Measurements from ENCODE around the gene PPM1J.
"Not testable (repeated sequence)": the region's sequence is repeated elsewhere in the genome, so short reads cannot be mapped to it uniquely, and the experiment has no call there.

The PPM1J gene

DNA sequence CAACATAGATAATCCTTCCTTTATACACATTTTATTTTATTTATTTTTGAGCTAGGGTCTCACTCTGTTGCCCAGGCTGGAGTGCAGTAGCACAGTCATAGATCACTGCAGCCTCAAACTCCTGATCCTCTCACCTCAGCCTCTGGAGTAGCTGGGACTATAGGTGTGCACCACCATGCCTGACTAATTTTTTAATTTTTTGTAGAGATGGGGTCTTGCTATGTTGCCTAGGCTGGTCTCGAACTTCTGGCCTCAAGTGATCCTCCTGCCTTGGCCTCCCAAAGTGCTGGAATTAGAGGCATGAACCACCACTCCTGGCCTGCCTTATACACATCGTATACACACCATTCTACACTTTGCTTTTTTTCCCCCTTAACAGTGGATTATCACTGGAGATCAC lies 6.2 kb upstream of the PPM1J start:
- DNase-seq (ENCODE audit: low read depth): not testable (repeated sequence)

DNA sequence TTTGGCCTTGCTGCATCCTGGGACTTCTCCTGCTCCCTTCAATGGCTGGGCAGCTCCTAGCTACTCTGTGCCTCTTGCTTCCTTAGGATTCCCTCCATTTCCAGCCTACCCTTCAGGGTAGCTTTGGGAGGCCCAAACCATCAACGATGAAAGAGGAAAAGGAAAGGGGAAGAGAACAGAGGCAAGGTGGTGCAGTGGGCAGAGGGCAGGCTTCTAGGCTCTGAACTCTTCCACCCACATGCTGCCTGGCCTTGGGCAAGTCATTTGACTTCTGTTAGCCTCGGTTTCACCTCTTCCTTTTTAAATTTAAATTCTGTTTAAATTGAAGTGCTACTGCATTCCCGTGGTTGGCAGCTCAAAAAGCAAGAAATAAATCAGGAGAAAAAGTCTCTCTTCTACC lies 5.7 kb upstream of the PPM1J start:
- no peak for DNase-seq (ENCODE audit: low read depth)

DNA sequence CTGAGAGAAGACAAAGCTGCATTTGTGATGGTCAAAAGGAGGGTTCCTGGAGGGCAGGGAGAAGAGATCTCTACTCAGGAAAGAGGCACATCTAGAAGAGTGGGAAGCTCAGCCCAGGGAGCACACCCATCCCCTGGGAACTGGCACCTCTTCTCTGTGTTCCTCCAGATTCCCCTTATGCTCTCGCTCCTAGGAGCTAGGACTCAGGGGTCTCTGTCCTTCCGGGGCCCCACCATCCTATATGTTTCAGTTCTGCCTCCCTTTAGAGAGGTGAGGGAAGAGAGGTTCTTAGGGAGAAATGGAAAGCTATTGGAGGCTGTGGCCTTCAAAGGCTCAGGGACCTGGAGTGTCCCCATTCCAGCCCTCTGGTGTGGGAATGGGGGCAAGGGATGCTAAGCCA lies 4.6 kb upstream of the PPM1J start:
- DNase-seq (ENCODE audit: low read depth): no peak

DNA sequence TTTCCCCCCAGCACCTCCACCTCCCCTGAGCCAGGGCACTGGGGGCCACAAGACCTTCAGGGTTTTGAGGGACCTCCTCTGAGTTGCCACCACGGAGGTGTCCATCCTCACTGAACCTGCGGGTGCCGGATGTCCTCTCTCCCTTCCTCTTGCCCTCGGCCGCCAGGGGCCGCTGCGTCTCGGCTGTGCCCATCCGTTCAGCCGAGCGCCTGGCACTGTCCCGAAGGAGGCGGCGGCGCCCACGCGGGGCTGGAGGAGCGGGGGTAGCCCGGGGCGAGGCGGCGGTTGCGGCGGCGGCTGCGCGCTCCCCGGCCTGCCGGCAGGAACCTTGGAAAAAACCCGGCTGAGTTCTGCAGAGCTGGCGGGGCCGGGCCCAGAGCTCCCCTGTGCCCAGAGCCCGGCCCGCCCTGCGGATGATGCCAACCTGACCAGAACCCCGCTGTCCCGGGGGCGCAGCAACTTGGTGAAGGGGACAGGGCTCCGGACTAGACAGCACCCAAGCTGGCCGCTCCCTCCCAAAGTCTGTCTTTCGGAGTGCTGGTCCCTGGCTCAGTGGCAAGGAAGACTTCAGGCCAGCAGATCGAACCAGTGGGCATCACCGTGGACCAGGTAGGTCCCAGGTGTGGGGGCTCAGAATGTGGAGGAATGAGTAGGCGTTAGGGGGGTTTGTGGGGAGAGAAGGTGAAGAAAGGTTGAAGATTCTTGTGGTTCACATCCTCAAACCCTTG lies 3.7 kb upstream of the PPM1J start:
- peak; percentile 72 for DNase-seq (ENCODE audit: low read depth)

DNA sequence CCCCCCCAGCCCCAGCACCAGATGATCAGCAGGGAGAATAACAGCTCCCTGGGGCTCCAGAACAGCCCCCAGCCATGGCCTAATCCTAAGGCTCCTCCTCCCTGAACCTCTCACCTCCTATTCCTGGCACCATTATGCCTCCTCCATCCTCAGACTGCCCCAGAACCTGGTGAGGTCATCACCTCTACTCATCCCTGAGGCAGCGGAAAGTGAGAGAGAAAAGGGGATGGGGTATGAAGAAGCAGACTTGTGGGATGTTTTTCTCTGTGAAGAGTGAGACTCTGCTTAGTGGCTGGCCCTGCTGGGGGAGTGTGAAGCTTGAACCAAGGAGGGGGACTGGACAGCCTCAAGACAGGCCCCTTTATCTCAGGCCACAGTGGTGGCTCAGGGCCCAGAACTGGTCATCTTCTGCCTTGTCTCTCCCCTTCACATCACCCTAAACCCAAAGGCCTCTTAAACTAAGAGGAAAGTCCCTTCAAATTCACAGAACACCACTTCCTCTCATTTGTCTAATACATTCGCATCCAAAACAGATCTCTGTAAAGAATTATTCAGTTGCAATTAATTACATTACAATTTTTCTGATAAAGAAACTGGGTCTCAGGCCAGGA lies 2.2 kb upstream of the PPM1J start:
- DNase-seq (ENCODE audit: low read depth): no peak

DNA sequence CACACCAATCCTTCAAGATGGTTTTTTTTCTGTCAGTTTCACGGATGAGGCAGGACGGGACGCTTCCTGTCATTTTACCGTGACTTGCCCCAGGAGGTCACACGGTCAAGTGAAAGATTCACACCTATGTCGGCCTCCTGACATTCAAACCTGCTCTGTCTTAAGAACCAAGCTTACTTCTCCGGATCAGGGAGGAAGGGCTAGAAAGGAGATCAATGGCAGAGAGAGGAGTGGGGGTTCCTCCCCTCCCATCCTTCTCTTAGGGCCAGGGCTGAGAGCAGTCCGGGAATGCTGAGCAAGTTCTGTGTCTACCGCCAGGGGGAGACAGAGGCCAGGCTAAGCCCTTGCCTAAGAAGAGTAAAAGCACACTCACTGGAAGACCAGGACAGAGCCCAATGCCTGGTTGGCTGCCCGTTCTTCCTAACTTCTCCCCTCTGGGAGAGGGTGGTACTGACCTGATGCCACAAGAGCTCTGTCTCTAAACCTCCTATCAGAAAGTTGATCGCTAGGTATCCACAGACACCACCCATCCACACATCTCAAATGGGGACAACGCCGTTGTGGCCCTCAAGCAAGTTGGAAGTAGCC lies 1.1 kb upstream of the PPM1J start:
- peak; percentile 70 for DNase-seq (ENCODE audit: low read depth)

DNA sequence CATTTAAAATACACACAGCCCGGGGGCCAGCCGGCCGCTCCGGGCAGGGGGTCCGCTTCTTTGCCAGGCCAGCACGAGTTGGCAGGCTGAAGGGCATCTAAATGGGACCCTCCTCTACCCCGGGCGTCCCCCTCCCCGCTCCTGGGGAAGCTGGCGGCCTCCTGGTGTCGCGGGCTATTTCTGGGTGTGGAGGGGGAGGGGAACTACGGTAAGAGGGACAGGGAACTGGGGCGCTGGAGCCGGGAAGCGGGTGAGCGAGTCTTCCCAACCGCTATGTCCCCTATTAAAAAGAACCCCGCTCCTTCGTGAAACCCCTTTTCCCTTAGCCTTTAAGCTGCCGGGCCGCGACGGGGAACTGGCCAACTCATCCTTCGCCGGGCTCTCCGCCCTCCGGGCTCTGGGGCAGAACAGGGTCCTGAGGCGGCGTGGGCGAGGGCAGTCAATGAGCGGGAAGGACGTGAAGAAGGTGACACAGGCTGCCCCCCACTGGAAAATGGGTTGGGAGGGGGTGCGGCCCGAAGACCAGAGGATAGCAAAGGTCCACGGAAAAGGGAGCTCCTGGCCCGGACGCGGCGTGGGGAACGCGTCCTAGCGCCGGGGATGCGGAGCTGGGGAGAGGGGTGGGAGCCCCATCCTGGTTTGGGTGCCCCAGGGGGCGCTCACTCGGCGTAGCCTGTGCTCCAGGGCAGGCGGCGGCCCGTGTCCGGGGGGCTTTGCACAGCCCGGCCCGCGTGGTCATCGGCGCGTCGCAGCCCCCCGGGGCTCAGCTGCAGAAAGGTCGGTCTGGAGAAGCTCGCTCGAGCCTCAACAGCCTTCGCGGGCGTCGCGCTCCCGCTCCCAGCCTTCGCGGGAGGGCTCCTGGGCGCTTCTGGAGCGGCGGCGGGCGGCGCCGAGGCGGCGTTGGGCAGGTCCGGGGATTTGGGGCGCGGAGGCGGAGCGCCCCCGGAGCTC lies 544 bp downstream of the PPM1J start:
- no peak for DNase-seq (ENCODE audit: low read depth)

DNA sequence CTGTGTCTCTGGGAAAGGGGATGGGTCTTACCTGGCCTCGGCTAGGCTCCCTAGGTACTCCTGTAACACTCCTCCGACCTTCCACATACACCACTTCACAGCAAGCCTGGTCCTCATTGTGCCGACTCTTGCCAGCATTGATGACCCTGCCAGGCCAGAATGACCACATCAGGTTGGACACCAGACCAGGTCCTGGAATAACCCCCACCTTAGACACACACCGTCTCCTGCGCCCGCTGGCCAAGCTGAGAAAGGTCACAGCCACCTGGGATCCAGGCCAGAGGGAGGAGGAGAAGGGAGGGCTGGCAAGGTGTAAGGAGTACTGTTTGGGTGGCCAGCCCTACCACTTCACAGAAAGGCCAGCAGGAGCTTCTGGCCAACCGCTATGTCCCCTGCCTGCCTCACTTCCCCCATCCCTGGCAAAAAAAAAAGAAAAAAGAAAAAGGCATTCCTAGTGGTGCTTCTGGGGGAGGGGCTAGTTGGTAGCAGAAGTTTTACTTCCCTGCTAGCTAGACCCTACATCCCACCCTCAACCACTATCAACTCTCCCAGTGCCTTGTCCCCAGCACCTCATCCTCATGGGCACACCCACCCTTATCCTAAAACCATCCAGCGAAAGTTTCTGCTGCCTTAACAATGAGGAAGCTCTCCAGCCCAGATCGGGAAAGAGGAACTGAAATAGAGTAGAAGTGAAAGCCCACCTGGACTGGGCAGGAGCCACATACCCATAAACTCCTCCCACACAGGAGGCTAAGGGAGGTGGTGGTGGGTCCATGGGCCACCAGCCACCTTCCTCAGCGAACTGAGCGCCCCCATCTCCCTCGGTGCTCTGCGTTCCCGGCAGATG lies 1.4 kb downstream of the PPM1J start:
- DNase-seq (ENCODE audit: low read depth): no peak

DNA sequence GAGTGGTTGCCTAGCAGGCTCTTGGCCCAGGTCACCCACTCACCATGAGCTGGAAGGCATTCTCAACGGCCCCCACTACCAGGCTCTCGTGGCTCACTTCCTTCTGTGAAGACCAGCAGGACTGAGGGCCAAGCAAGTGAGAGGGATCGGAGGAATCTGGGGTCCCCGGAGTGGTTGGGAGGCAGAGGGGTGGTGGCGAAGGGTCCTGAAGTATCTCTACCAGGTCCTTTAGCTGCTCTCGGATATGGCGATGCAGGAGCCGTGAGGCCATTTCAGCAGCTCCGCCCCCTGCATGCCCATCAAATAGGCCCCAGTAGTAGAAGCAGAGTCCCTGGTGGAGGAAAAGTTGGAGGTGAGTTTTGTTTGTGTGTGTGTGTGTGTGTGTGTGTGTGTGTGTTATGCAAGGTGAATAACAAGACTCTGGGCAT lies 2.4 kb downstream of the PPM1J start:
- DNase-seq (ENCODE audit: low read depth): no peak

DNA sequence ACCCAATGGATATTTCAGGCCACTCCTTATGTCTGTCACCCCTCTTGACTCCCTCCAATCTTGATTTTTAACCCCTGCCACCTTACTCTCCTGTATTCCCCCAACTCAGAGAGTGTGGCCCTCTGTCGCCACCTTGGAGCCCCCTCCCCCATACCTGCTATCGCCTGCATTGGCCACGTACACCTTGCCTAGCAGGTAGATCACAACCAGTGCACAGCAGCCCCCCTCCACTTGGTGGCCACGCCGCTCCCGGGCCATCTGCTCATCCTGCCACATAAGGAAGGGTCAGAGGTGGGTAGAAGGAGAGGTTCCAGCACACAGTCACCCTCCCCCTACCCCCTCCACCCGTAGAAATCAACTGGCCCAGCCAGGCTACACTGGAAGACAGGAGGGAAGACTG lies 2.9 kb downstream of the PPM1J start:
- DNase-seq (ENCODE audit: low read depth): no peak

DNA sequence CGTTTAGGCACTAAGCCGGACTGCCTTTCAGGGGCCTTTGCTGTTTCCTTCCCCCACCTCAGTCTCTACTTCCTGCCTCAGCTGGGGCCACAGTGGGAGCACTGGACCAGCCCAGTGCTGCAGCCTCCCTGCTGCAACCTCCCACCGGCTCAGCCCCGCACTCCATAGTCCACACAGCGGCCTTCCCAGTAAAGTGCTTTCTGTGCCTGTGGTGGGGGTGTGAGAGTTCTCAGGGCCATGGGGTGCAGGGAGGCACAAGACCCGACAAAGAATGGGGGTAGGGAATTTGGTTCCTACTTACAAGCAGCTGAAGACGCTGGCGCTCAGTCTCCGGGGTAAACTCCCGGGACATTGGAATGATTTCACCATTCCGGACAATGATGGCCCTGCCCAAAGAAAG lies 3.5 kb downstream of the PPM1J start:
- DNase-seq (ENCODE audit: low read depth): no peak

DNA sequence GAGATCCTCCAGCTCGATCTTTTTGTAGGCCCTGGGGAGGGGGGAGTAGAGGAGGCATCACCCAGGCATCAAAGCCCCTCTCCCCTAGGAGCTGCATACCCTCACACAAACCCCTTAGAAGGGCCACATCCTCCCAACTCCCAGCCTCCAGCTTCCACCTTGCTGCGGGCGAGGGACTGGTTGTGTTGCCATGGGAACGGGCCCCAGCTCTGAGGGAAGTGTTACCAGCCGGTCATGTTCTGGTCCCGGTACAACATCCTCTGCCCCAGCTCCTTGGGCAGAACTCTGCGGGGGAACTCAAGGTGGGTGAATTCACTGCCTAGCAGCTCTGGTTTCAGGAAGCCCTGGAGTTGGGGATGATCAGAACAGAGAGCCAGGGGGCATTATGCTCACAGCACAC lies 4.1 kb downstream of the PPM1J start:
- DNase-seq (ENCODE audit: low read depth): no peak

DNA sequence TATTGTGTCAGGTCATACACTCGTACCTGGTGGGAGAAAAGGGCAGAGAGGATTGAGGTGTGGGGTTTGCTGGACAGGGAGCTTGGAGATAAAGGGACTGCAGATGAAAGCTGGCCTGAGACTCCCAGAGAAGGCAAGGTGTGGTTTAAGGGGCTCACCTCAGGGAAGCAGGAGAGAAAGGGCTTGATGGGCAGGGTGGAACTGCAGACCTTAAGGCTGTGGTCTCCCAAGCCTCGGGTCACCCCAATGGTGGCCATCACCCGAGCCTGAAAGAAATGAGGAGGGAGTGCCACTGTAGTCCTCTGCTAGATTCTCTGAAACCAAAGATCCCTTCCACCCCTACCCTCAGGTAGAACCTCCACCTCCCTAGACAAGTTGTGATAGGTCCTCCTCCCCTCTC lies 4.5 kb downstream of the PPM1J start:
- no peak for DNase-seq (ENCODE audit: low read depth)

DNA sequence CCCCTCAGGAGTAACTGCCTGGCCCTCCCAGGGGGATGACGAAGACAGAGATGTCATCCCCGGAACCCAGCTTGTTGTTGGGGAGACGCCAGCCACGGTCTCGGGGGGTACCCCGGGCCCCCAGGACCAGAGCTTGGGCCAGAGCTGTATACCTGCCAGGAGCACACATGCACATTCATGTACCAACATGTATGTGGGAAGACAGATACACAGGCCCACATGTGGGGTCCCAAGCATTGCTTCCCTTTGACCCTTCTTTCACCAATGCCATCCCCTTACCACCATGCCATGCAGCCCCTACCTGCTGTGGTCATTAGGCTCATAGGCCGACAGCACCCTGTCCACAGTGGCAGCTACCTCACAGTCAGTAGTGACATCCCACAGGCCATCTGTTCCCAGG lies 5.0 kb downstream of the PPM1J start:
- DNase-seq (ENCODE audit: low read depth): no peak

DNA sequence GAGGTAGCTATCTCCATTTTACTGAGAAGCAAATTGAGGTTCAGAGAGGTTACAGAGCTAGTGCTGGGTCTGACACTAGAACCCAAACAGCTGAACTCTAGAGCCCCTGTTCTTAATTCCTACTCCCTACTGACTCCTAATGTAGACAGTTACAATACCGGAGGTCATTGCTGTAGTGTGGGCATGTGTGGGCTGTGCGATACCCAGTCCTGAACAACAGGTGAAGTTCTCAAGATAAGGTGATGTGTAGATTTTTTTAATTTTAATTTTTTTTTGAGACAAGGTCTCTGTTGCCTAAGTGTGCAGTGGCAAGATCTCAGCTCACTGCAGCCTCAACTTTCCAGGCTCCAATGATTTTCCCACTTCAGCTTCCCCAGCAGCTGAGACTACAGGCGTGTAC lies 6.6 kb downstream of the PPM1J start:
- no peak for DNase-seq (ENCODE audit: low read depth)

DNA sequence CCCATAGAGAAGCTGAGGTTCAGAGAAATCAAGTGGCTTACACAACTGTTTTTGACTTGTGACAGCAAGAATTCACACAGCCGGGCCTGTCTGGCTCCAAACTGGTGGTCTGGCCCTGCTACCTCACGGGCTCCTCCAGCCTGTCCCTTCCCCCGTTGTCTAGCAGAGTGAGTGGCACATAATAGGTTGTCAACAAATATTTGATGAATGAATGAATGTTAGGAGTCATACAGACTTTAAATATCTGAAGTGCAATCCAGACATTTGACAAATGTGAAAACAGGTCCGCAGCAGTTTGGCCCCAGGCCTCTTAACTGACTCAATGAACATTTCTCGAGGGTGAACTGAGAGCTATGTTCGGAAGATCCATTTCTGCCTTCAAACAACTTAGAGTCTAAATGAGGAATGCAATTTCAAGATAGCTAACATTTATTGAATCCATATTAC lies 7.1 kb downstream of the PPM1J start:
- no peak for DNase-seq (ENCODE audit: low read depth)

DNA sequence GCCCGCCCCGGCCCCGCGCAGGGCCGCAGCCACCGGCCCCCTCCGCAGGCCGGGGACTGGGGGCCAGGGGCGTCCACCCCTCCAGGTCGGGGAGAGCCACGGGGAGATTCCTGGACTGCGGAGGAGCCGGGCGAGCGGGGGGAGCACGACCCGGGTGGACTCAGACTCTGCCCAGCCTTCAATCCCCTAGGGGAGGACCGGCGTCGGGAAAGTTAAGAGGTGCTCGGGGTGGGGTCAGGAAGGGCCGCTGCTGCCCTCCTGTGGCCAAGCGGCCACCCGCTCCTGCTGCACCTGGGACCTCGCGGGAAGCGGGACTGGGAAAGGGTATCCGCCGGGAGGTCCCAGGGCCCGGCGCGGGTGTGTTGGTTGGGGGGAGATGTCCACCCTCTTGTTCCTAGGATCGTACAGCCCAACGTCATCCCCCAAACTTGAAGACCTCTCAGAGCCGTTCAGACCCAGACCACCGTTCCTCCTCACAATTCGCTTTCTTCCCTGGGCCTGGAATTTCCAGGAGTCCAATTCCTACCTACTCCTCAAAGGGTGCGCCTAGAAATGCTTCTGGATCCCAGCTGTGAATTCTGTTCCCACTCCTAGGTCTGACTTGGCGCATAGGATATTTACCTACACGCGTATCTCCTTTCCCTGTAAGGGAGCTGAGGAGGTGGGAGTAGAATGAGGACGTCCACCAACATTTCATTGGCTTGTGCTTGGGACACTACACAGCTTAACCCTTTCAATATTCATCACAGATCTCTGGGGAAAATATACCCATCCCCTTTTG lies 7.7 kb downstream of the PPM1J start:
- DNase-seq (ENCODE audit: low read depth): peak; percentile 45

DNA sequence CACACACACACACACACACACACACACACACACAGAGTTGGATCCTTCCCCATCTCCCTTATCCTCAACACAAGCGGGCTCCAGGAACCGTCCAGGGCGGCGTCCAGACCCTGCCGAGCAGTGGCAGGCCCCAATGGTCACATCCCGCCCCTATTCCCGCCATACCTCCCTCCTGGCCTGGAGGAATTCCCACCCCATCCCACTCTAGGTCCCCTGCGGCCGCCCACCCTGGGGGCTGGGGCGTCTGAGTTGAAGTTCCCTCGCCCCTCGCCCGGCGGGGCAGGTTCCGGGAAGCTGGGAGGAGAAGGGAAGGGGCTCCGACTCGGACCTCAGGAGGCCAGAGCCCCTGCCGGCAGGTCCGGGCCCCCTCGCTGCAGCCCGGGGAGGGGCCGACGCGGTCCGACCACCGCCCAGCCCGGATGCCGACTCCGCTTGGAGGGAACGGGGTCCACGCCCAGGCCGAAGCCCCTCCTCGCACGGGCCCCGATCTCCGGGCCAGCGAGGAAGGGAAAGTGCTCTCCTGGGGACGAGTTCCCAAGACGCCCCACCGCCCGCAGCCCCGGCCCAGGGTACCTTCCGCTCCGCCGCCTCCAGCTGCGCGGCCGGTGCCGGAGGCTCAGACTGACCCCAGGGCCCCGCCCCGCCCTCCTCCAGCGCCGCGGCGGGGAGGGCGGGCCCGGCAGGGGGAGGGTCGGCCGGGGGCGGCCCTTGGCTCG lies 8.5 kb downstream of the PPM1J start, which contains the start of gene RHOC:
Gene RHOC, minus strand, starts transcription at position 623 of the 716 bp plus-strand sequence. CDS start 3,328 bp downstream, outside the sequence.
- DNase-seq (ENCODE audit: low read depth): no peak

DNA sequence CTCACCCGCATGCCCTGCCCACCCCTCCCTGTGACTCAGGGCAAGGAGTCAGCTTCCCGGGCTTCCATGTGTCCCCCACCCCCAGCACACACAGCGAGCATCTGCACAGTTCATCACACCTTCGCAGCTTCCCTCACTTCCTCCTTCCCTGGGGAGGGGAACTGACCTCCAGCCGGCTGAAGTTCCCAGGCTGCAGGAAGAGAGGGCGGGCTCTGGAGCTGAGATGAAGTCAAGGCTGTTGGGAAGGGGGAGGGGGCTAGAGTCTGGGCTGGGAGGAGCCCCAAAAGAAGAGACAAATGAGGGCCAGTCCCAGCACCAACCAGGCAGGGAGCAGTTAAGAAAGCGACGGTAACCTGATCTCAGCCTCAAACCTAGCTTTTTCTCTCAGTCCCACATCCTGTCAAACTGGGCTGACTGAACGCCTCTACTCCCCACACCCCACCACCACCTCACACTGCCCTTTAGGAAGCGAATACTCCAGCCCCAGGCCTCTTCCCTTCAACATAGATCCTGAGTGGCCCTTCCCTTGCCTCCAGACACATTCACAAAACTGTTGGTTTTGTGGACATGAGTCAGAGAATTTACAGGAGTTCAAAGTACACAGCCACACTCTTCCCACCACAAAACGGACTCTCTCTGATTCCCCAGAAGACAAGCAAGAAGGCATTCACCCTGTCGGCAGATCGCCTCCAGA lies 10.1 kb downstream of the PPM1J start:
- no peak for DNase-seq (ENCODE audit: low read depth)
